ENCODE results near the gene NRF1. TPM values are rescaled to one million over a fixed set of nuclear protein-coding genes. Genes with fewer than 3 reads are reported as not detected.

NRF1 gene
- total RNA-seq, 1 donor from 2014 or later: 22.6 TPM

- DNase-seq (ENCODE audit: extremely low spot score in 2 of 2): no peak
- TF ChIP-seq POLR2A (IDR thresholded peaks at IDR 0.05) (no peak), POLR2AphosphoS5 (IDR thresholded peaks at IDR 0.05; ENCODE audit: insufficient read depth in 1 of 2, low read depth in 1 of 2) (no peak)
- TF ChIP-seq, protein P1, sequence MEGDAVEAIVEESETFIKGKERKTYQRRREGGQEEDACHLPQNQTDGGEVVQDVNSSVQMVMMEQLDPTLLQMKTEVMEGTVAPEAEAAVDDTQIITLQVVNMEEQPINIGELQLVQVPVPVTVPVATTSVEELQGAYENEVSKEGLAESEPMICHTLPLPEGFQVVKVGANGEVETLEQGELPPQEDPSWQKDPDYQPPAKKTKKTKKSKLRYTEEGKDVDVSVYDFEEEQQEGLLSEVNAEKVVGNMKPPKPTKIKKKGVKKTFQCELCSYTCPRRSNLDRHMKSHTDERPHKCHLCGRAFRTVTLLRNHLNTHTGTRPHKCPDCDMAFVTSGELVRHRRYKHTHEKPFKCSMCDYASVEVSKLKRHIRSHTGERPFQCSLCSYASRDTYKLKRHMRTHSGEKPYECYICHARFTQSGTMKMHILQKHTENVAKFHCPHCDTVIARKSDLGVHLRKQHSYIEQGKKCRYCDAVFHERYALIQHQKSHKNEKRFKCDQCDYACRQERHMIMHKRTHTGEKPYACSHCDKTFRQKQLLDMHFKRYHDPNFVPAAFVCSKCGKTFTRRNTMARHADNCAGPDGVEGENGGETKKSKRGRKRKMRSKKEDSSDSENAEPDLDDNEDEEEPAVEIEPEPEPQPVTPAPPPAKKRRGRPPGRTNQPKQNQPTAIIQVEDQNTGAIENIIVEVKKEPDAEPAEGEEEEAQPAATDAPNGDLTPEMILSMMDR (IDR thresholded peaks at IDR 0.05): no peak
- Histone ChIP-seq H3K9me3 (no peaks in the 10 kb centered on the region), H3K27me3 (no peaks in the 10 kb centered on the region), H3K4me1 (peaks cover 34% of the 10 kb centered on the region), H3K27ac (no peak overlapping the region), H3K4me3 (no peak overlapping the region), H3K36me3 (no peaks in the 10 kb centered on the region)
- intact Hi-C loops (cut with DNase I): no loop called here
Observed at GRCh38 chr7:129609666-129610065, 1.9 kb upstream of the NRF1 start.

- no peaks in the 10 kb centered on the region for H3K36me3 ChIP-seq
- H3K27me3 ChIP-seq: no peaks in the 10 kb centered on the region
- H3K4me3 ChIP-seq: peak overlapping the region; percentile 92 to 94
- intact Hi-C loops (cut with DNase I): no loop called here
- H3K9me3 ChIP-seq: no peaks in the 10 kb centered on the region
- H3K4me1 ChIP-seq: peaks cover 45% of the 10 kb centered on the region
- peak overlapping the region; percentile 96 for H3K27ac ChIP-seq
- TF ChIP-seq POLR2A (IDR thresholded peaks at IDR 0.05) (no peak), POLR2AphosphoS5 (IDR thresholded peaks at IDR 0.05; ENCODE audit: insufficient read depth in 1 of 2, low read depth in 1 of 2) (no peak)
- TF ChIP-seq, protein P1 (IDR thresholded peaks at IDR 0.05): no peak
- no peak for DNase-seq (ENCODE audit: extremely low spot score in 2 of 2)
Observed at GRCh38 chr7:129610709-129611245, 743 bp upstream of the NRF1 start.

GRCh38 chr7:129612112-129613015 lies 844 bp downstream of the NRF1 start:
- TF ChIP-seq, protein P1 (IDR thresholded peaks at IDR 0.05): peak in 2 of 3 experiments; percentile 28 to 39
- no peak for TF ChIP-seq POLR2A (IDR thresholded peaks at IDR 0.05)
- Histone ChIP-seq H3K9me3 (no peaks in the 10 kb centered on the region), H3K4me3 (peak overlapping the region; percentile 92 to 94), H3K36me3 (no peaks in the 10 kb centered on the region), H3K27ac (peak overlapping the region; percentile 96), H3K4me1 (peaks cover 60% of the 10 kb centered on the region), H3K27me3 (no peaks in the 10 kb centered on the region)
- DNase-seq (ENCODE audit: extremely low spot score in 2 of 2): no peak
- intact Hi-C loops (cut with DNase I): no loop called here

- Histone ChIP-seq H3K9me3 (no peaks in the 10 kb centered on the region), H3K36me3 (no peaks in the 10 kb centered on the region), H3K4me3 (peak overlapping the region; percentile 92 to 94), H3K27me3 (no peaks in the 10 kb centered on the region), H3K27ac (peak overlapping the region; percentile 96), H3K4me1 (peaks cover 66% of the 10 kb centered on the region)
- no peak for DNase-seq (ENCODE audit: extremely low spot score in 2 of 2)
- no peak for TF ChIP-seq POLR2AphosphoS5 (IDR thresholded peaks at IDR 0.05; ENCODE audit: insufficient read depth in 1 of 2, low read depth in 1 of 2)
- no peak for TF ChIP-seq POLR2A (IDR thresholded peaks at IDR 0.05)
- TF ChIP-seq, protein P1 (IDR thresholded peaks at IDR 0.05): peak in 1 of 3 experiments; percentile 1
- intact Hi-C loops (cut with DNase I): no loop called here
Observed at GRCh38 chr7:129613016-129613337, 1.5 kb downstream of the NRF1 start.

- H3K27ac ChIP-seq: no peak overlapping the region
- H3K36me3 ChIP-seq: no peaks in the 10 kb centered on the region
- no peaks in the 10 kb centered on the region for H3K9me3 ChIP-seq
- no peak for DNase-seq (ENCODE audit: extremely low spot score in 2 of 2)
- intact Hi-C loops (cut with DNase I): no loop called here
- H3K4me3 ChIP-seq: no peak overlapping the region
- H3K27me3 ChIP-seq: no peaks in the 10 kb centered on the region
- TF ChIP-seq POLR2AphosphoS5 (IDR thresholded peaks at IDR 0.05; ENCODE audit: insufficient read depth in 1 of 2, low read depth in 1 of 2) (no peak), POLR2A (IDR thresholded peaks at IDR 0.05) (no peak)
- TF ChIP-seq, protein P1 (IDR thresholded peaks at IDR 0.05): no peak
- peaks cover 62% of the 10 kb centered on the region for H3K4me1 ChIP-seq
Observed at GRCh38 chr7:129615018-129615417, 3.5 kb downstream of the NRF1 start.

Measured in vagina (tissue), 2 donors.